Tibial nerve (tissue), 3 donors: ENCODE data around the gene ALKBH3.

Source experiments
- CTCF ChIP-seq, 5 experiments: fragments of 200-600 bp in 3 of 5; fragments of 450-650 bp in 2 of 5; sonication (generic) in 3 of 5; IDR thresholded peaks; one replicate each; pipeline ENCODE4 v1.5.1; 2016 to 2019; ENCODE audit warnings: antibody characterized with exemption in 5 of 5, mild to moderate bottlenecking in 3 of 5, moderate library complexity in 2 of 5
- POLR2A ChIP-seq, 2 donors: fragments of 450-650 bp; IDR thresholded peaks; one replicate each; pipeline ENCODE4 v1.6.1; 2017; ENCODE audit warnings: antibody characterized with exemption in 2 of 2, mild to moderate bottlenecking in 2 of 2, moderate library complexity in 2 of 2

- TF ChIP-seq CTCF (IDR thresholded peaks at IDR 0.05) (no peak), POLR2A (IDR thresholded peaks at IDR 0.05) (no peak)
Measured at GRCh38 chr11:43908191-43908590, 27.6 kb downstream of the ALKBH3 start.
